Lower leg skin (tissue), 3 donors: ENCODE data around the gene ZFAND3.

Experiments
- CTCF ChIP-seq, 3 donors: fragments of 450-650 bp; IDR thresholded peaks; one replicate each; pipeline ENCODE4 v1.5.1; 2016; ENCODE audit warnings: antibody characterized with exemption in 3 of 3, mild to moderate bottlenecking in 3 of 3, moderate library complexity in 2 of 3
- POLR2A ChIP-seq, 2 donors: fragments of 450-650 bp; IDR thresholded peaks; one replicate each; pipeline ENCODE4 v1.6.1; 2016 to 2017; ENCODE audit warnings: antibody characterized with exemption in 2 of 2, mild to moderate bottlenecking in 1 of 2, moderate library complexity in 1 of 2

GRCh38 chr6:37785663-37786270 lies 33.8 kb upstream of the ZFAND3 start:
- TF ChIP-seq POLR2A (IDR thresholded peaks at IDR 0.05) (no peak), CTCF (IDR thresholded peaks at IDR 0.05) (no peak)
